B cell (primary cell): ENCODE measurements around the gene UBTD1. TPM values are rescaled to one million over a fixed set of nuclear protein-coding genes. Genes with fewer than 3 reads are reported as not detected.

ENCODE experiments used
- ATAC-seq: fragments of 200-7000 bp; cut with Tn5 transposase; one replicate; pipeline ENCODE4 v1.10.0; 2021; ENCODE audit warnings: low read depth, mild to moderate bottlenecking, moderate number of reproducible peaks, moderate library complexity
- CTCF ChIA-PET: fragments of 350-600 bp; sonication (Branson Sonifier 250); formaldehyde crosslinking; loops from one replicate; lab custom pipeline; 2021; ENCODE audit warnings: antibody characterized with exemption, inconsistent platforms; lab: Charles Lee
- POLR2A ChIA-PET: fragments of 350-600 bp; sonication (Branson Sonifier 250); formaldehyde crosslinking; loops from one replicate; lab custom pipeline; 2021; ENCODE audit warnings: antibody characterized with exemption; lab: Charles Lee
- DNase-seq: peaks from one replicate; pipeline ENCODE4 v3.0.0; 2013
- H2AFZ ChIP-seq: 2 replicates; pipeline ENCODE4 v1.6.1; 2012; ENCODE audit warnings: mild to moderate bottlenecking, low read depth, low read length; ENCODE audit not compliant: insufficient read depth, poor library complexity, severe bottlenecking
- H3K27ac ChIP-seq, 2 donors: 1 replicate in 1 of 2; 2 replicates in 1 of 2; pipeline ENCODE4 v1.5.1; 2012 to 2013; ENCODE audit warnings: low read length in 2 of 2, mild to moderate bottlenecking in 2 of 2, moderate library complexity in 1 of 2
- H3K27me3 ChIP-seq, 4 experiments: fragments of 200-600 bp in 1 of 4; sonication (generic) in 1 of 4; replicated peaks in 1 of 4; 1 replicate in 2 of 4; 2 replicates in 2 of 4; pipeline versions ENCODE4 v1.6.1 to v1.7.0; 2013 to 2016; ENCODE audit warnings: low read length in 3 of 4, mild to moderate bottlenecking in 2 of 4, mixed read lengths in 1 of 4, moderate library complexity in 1 of 4; ENCODE audit not compliant: insufficient read depth in 4 of 4, control insufficient read depth in 3 of 4; ENCODE audit errors: control extremely low read depth in 1 of 4
- H3K36me3 ChIP-seq, 2 experiments: replicated peaks in 1 of 2; 1 replicate in 1 of 2; 2 replicates in 1 of 2; pipeline versions ENCODE4 v1.6.1 to v1.7.1; 2013; ENCODE audit warnings: low read length in 1 of 2; ENCODE audit not compliant: insufficient read depth in 2 of 2, control insufficient read depth in 1 of 2; ENCODE audit errors: control extremely low read depth in 1 of 2, extremely low read depth in 1 of 2
- H3K4me1 ChIP-seq, 2 donors: fragments of 200-600 bp in 1 of 2; sonication (generic) in 1 of 2; 1 replicate in 1 of 2; 2 replicates in 1 of 2; pipeline versions ENCODE4 v1.5.1 to v1.6.1; 2013 to 2017; ENCODE audit warnings: low read length in 2 of 2; ENCODE audit not compliant: control insufficient read depth in 2 of 2, insufficient read depth in 2 of 2
- H3K4me2 ChIP-seq: replicated peaks from 2 replicates; pipeline ENCODE3; 2012; ENCODE audit warnings: mild to moderate bottlenecking, low read depth, low read length; ENCODE audit not compliant: poor library complexity, severe bottlenecking
- H3K4me3 ChIP-seq, 5 experiments: fragments of 200-600 bp in 1 of 5; sonication (generic) in 1 of 5; 1 replicate in 3 of 5; 2 replicates in 2 of 5; pipeline versions ENCODE4 v1.5.1 to v1.7.0; 2011 to 2016; ENCODE audit warnings: low read length in 4 of 5, mild to moderate bottlenecking in 4 of 5, low read depth in 2 of 5, control low read depth in 1 of 5, moderate library complexity in 1 of 5; ENCODE audit not compliant: insufficient read depth in 1 of 5; ENCODE audit errors: control extremely low read depth in 1 of 5, extremely low read depth in 1 of 5
- H3K79me2 ChIP-seq: fragments of 200-600 bp; sonication (generic); one replicate; pipeline ENCODE4 v1.6.0; 2016; ENCODE audit warnings: low read length; ENCODE audit not compliant: control insufficient read depth, insufficient read depth
- H3K9ac ChIP-seq: fragments of 200-600 bp; sonication (generic); 2 replicates; pipeline ENCODE4 v1.6.1; 2017; ENCODE audit warnings: mild to moderate bottlenecking, low read length, moderate library complexity
- H3K9me3 ChIP-seq, 3 donors: one replicate each; pipeline versions ENCODE4 v1.6.1 to v1.7.1; 2013; ENCODE audit warnings: low read length in 2 of 3; ENCODE audit not compliant: control insufficient read depth in 2 of 3, insufficient read depth in 1 of 3; ENCODE audit errors: control extremely low read depth in 1 of 3
- H4K20me1 ChIP-seq: 2 replicates; pipeline ENCODE4 v1.6.0; 2012; ENCODE audit warnings: mild to moderate bottlenecking, low read length; ENCODE audit not compliant: insufficient read depth, control insufficient read depth, poor library complexity, severe bottlenecking
- H3K27ac Mint-ChIP-seq: one replicate; pipeline ENCODE4 v1.8.0; 2021; ENCODE audit warnings: mixed read lengths
- H3K27me3 Mint-ChIP-seq: one replicate; pipeline ENCODE4 v1.8.0; 2021; ENCODE audit warnings: mixed read lengths
- H3K4me1 Mint-ChIP-seq: one replicate; pipeline ENCODE4 v1.8.0; 2021; ENCODE audit warnings: mixed read lengths
- H3K4me3 Mint-ChIP-seq: one replicate; pipeline ENCODE4 v1.8.0; 2021; ENCODE audit warnings: mixed read lengths
- H3K9me3 Mint-ChIP-seq: one replicate; pipeline ENCODE4 v1.8.0; 2022; ENCODE audit warnings: mixed read lengths; ENCODE audit not compliant: insufficient read depth
- CTCF ChIP-seq: fragments of 200-600 bp; IDR thresholded peaks from one replicate; pipeline ENCODE4 v1.8.0; 2022; ENCODE audit warnings: antibody characterized with exemption, mild to moderate bottlenecking
- EZH2 ChIP-seq: IDR thresholded peaks from 2 replicates; pipeline ENCODE4 v1.6.1; 2012; ENCODE audit warnings: borderline replicate concordance, low read depth, mild to moderate bottlenecking, moderate library complexity, low read length; ENCODE audit not compliant: insufficient read depth, poor library complexity, severe bottlenecking
- WGBS: methylation state at CpG from one replicate; pipeline ENCODE4 v1.1.5; 2013; ENCODE audit warnings: missing lambda C conversion rate; ENCODE audit not compliant: insufficient coverage; 5-methylcytosine and 5-hydroxymethylcytosine counted together
- intact Hi-C: fragments of 100-400 bp; cut with micrococcal nuclease; formaldehyde crosslinking; loops from one replicate; pipeline ENCODE4 v1.10.0; 2022
- polyA plus RNA-seq: library from polyadenylated mRNA; depleted of rRNA; stranded (reverse); fragments of >200 nt; gene quantifications from 2 replicates; pipeline ENCODE4 v1.2.3, GENCODE V29; 2012
- total RNA-seq, 2 donors: library from RNA; stranded (reverse); fragments of 120-200 nt in 1 of 2; gene quantifications; 1 replicate in 1 of 2; 2 replicates in 1 of 2; pipeline versions ENCODE4 v1.2.3 to v1.2.4, GENCODE V29; 2013 to 2022

UBTD1 gene
- total and polyA plus RNA-seq, 2 donors (not counting 1 experiment from before 2014, with no cell fraction given), result 1.3 to 1.8 TPM

- DNase-seq, result no peak
These were observed 91.5 kb downstream of the UBTD1 start for GRCh38 chr10:97590082-97590747.

More at GRCh38 chr10:97590082-97590747, 91.5 kb downstream of the UBTD1 start:
- Mint-ChIP-seq H3K4me1 (no peaks in the 10 kb centered on the region), H3K27me3 (peaks cover 3% of the 10 kb centered on the region), H3K4me3 (no peak overlapping the region), H3K27ac (no peak overlapping the region), H3K9me3 (no peaks in the 10 kb centered on the region)
- no peaks in the 10 kb centered on the region for H3K36me3 ChIP-seq
- H3K9ac ChIP-seq, result no peak overlapping the region
- no peak overlapping the region for H3K4me2 ChIP-seq
- WGBS, result 92% methylated on average over 14 of the region's 15 CpGs
- H4K20me1 ChIP-seq, result no peaks in the 10 kb centered on the region
- TF ChIP-seq EZH2 (no peak), CTCF (no peak)
- H3K4me3 ChIP-seq, result no peak overlapping the region
- no peak overlapping the region for H2AFZ ChIP-seq
- no peaks in the 10 kb centered on the region for H3K79me2 ChIP-seq
- no peak overlapping the region for H3K27ac ChIP-seq
- no peaks in the 10 kb centered on the region for H3K27me3 ChIP-seq
- intact Hi-C loops, result no loop called here
- no peaks in the 10 kb centered on the region for H3K9me3 ChIP-seq
- POLR2A ChIA-PET, result no interaction called here
- ATAC-seq, result no peak
- no peaks in the 10 kb centered on the region for H3K4me1 ChIP-seq
- CTCF ChIA-PET, result interaction anchor here (1.3 kb wide), 1 partner anchor 18 kb away, joined by 3 read pairs; the partner anchor contains the start of gene ANKRD2
